HG02642 (cell line): ENCODE results near the gene CCDC184.
A peak's percentile ranks its signal among the peaks of the same experiment; 100 is the strongest.

Source experiments
- ATAC-seq: cut with Tn5 transposase; IDR thresholded peaks from one replicate; pipeline ENCODE4 v1.9.1; 2021; ENCODE audit warnings: mild to moderate bottlenecking; ENCODE audit not compliant: unreplicated experiment, poor library complexity

The CCDC184 gene

DNA sequence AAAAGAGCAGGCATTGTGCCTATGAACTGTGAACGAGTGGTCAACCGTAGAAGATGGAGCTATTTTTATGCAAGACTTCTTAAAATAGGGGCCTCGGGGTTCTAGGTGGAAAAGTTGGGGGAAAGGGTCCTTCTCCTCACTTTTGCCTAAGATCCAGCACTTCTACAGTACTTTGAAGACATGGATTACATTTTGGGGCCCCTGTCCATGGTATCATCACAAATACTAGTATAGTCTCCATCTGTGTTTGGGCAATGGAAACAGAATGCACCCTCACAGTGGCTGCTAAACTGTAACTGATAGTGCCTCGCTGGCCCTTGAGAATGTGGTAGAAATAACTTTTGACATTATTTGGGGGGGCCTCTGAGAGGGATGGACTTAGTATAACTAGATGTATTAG, 5.5 kb upstream of the CCDC184 start:
- no peak for ATAC-seq

DNA sequence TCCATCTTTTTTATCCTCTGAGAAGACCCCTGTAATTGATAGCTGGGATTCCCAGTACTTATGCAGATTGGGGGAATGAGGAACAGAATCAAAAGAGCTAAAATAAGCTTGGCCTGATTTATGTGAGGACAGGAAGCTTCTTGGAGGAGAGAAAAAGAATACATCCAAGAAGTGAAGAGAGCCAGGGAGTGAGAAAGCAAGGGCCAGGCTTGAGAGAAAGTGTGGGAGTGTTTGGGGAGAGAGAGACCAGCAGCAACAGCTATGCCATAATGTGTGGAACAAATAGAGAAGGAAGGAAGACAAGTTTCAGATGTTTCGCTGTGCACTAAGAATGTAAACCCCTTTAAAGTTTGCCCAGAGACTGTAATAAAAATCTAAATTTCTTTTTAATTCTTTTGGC, 4.0 kb upstream of the CCDC184 start:
- no peak for ATAC-seq

DNA sequence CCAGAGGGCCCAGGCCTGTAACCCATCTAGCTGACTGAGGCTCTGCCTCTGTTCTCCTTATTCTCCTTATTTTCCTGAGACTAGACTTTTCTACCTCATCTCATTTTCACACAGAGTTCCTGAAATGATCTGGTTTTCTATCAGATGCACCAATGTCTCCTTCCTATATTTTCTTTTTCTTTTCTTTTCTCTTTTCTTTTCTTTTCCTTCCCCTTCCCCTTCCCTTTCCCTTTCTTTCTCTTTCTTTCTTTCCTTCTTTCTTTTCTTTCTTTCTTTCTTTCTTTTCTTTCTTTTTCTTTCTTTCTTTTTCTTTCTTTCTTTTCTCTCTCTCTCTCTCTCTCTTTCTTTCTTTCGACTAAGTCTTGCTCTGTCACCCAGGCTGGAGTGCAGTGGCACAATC, 3.0 kb upstream of the CCDC184 start:
- no peak for ATAC-seq

DNA sequence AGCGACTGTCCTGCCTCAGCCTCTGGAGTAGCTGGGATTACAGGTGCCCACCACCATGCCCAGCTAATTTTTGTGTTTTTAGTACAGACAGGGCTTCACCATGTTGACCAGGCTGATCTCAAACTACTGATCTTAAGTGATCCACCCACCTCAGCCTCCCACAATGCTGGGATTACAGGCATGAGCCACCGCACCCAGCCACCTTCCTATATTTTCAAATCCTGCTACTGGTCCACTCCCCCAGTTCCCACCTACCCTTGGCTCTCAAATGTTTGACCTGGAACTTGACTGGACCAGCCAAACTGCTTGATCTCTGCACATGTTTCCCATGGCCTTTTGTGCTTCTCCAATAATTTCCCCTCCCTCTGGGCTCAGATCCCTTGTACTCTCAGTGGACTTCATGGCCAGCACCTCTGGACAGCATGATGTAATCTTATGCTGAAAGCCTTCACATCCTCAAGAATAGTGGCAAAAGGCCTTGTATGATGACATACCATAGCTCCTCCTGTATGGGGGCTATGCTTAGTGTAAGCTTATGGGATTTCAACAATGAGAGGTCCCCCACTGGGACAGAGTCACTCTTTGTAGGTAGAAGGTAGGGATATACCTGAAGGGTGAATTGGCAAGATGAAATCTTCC, 2.5 kb upstream of the CCDC184 start:
- ATAC-seq = no peak

DNA sequence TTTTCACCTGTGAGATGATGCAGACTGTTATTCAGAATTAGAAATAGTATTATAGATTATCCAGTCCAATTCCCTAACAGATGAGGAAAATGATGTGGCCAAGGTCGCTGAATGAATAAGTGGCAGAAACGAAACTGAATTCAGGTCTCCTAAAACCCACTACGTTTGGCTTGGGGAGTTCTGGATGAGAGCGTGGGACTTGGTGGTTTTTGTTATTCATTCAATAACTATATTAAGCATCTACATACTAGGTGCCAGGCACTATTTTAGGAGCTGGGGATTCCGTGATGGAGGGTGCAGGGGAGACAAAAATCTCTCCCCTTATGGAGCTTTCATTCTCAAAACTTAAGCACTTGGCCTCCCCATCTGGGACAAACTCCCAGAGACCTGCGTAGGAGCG, 813 bp upstream of the CCDC184 start:
- ATAC-seq = peak; percentile 4

DNA sequence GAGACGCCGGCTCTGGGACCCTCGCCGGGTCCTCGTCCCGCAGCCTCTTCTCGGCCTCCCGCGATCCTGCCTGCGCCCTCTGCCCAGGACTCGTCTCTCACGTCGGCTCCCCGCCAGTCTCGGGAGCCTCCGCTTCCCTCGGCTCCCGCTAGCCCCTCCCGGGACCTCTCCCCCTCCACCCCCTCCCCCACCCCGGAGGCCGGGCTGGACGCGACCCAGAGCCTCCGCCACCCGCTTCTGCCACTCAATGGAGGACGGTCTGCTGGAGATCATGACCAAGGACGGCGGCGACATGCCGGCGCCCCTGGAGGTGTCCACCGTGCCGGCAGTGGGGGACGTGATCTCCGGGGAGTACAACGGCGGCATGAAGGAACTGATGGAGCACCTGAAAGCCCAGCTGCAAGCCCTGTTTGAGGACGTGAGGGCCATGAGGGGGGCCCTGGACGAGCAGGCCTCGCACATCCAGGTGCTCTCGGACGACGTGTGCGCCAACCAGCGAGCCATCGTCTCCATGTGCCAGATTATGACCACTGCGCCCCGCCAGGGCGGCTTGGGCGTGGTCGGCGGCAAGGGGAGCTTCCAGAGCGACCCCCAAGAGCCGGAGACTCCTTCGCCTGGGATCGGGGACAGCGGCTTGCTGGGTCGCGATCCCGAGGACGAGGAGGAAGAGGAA, 568 bp downstream of the CCDC184 start:
- peak; percentile 2 for ATAC-seq

DNA sequence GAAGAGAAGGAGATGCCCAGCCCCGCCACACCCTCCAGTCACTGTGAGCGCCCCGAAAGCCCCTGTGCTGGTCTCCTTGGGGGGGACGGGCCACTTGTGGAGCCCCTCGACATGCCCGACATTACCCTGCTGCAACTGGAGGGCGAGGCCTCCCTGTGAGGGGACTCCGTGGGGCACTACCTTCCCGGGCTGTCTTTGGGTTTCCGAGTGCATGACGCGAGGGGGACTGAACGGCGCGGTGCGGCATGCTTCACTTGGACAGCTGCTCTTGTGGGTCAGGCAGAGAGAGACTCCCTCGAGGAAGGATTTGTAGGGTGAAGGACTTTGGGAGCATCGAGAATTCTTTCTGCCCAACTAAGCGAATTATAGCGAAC, 1.1 kb downstream of the CCDC184 start:
- no peak for ATAC-seq

DNA sequence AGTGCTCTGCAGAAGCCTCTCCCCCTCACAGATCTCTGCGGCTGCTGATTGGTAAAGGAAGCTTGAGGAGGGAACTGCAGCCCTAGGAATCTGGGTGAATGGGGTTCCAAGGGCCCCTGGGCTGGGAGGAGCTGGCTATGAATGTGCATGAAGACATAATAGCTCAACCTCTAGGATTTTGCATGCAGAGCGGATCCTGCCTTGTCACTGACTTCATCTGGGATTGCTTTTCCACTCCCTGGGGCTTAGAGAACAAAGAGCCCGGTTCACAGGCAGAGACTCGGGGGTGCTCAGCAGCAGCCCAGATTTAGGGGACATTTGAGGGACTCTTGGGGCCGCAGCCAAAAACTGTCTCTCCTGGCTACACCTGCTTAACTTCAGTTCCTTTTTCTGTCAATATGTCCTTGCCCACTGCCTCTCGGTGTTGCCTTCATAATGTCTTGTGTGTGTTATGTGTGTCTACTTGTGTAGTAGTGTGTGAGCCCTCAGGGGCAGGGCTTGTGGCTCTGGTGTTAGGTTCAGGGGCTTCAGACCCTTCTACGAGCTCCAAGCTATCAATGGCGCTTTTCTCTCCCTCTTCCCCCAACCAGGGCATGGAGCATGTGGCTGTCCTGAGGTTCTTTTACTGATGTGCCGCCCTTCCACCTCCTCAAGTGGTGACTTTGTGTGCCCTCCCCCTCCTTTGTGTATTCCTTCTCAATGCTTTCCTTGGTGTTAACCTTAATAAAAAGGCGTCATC, 1.9 kb downstream of the CCDC184 start:
- no peak for ATAC-seq

DNA sequence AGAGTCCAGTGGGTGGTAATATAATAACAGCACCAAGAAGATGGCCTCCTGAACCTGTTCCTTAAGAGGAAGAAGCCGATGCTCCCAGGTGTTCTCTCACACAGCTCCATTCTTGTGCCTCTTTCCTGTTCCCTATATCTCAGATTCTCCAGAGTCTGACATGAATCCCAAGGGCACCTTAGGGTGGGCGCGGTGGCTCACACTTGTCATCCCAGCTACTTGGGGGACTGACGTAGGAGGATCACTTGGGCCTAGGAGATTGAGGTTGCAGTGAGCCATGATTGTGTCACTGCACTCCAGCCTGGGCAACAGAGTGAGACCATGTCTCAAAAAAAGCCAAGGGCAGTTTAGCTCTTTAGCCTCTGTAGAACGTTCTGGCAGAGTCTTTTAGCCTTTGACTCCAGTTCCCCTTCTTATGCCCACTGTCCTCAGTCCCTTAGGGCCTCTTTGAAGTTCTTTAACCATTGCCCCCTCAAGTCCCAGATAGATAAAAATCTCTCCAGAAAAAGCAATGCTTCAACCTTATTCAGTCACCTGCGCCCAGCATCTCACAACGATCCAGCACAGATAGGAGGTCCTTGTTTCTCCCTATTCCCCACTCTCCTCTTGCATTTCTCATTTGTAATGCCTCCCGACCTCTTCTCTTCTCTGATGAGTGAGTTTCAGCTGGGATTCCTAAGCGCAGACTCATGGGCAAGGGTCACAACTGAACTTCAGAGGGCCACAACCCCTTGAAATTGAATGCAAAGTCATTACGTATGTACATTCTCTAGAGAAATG, 4.7 kb downstream of the CCDC184 start:
- ATAC-seq = no peak

DNA sequence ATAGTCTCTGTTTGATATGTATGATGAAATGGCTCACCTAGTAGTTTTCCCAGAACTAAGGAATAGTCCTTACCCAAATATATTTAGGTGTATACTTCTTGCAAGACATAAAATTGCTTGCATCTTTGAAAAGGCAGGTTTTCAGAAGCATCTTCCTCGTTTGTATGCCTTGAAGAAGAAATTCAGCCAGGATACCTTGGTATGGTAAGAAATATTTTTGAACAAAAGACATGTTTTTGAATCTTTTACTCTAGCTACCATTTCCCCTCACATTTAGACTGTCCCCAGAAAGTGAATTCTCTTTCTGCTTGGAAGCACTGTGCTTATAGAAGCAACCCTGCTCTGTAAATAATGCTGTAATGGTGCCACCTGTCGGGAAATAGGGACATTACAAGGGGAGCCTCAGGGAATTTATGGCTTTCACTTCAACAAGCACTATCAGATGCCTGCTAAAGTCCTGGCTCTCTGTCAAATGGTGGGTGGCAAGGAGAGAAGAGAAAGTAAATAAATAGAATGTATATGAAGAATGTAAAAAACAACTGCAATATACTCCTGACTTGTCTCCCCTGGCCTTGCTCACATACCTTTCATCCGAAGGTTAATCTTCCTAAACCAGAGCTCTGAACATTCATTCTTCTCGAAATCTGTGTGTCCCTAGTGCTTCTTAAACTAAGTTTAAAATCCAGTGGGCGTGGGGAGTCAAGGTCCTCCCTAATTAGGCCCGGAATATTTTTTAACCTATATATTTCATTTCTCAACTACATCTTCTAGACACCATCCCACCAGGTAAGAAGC, 6.1 kb downstream of the CCDC184 start:
- ATAC-seq = no peak

DNA sequence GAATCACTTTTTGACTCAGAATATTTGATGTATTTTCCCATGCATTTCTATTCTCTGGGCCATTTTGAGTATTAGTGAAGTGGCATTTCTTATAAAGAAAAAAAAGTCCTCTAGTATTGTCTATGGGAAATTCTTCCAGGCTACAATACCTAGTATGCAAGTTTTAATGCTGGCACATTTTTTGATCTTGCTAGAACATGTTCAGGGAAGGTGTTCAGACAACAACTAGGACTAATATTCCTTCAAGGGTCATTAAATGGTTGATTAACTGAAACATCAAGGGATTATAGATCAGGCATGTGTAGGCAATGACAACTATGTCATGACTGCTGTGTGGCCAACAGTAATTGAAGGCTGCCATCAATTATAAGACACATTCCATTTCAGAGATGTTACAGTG, 7.7 kb downstream of the CCDC184 start:
- no peak for ATAC-seq

DNA sequence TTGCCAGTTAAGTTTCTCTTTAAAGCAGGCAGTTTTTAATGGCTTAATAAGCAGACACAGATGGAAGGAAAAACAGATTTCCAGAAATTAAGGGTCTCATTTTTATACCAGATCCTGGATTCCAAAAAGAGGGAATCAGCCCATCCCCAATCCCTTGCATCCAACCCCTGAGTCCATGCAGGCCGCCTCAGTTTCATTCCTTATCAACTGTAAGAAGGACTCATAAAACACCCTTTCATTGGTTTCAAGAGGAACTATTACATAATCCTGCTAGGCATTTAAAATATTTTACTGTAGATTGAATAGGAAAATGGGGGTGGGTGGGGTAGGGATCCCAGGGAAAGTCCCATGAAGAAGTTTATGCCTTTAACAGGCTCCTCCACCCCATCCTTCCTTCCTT, 9.4 kb downstream of the CCDC184 start:
- no peak for ATAC-seq

DNA sequence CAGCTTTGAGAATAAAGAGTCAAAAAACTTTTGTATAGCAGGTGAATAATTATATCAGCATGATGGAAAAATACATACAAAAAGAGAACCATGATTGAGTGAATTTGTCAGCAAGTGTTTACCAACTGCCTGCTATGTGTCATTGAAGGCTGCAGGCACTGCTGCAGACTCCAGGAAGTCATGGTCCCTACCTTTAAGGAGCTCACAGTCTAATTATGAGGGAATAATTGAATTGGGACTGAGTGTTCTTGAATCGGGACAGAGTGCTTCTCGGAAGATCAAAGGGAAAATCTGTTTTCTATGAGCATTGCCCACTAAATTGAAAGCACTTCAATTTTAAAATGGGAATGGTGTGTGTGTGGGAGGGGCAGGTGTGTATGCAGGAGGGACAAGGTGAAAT, 10.2 kb downstream of the CCDC184 start:
- ATAC-seq = no peak

DNA sequence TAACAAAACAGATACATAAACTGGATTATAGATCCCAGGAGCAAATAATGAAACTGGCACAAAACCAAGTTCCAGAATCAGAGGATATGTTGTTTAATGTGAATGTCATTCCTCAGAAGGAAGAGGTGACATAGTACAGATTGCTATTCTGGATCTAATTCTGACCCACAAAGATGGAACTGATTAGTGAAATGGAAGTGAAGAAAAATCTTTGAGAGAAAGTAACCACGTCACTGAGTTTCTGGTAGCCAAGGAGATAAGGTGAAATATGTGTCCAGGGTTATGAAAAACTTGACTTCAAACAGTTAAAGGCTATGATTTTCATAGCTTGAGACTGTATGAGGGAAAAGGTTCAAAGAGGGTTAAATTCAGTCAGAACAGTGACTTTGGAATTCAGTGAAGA, 11.4 kb downstream of the CCDC184 start:
- no peak for ATAC-seq

DNA sequence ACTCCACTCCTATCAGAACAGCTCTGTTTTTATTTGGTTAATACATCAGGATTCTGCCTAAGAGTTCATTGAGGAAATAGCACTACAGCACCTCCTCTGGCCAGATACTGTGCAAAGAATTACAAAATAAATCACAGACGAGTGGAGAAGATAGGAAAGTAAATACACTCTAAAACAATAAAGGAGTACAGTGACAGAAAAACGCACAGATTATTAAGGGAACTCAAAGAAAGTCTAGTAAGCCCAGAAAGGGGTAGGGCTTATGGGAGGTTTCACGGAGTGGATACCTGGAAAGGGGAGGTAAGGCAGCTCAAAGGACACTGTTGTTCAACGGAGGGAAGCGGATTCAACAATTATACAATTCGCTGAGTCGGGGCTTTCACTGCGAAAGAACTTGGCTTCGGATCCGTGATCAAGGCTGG, 14.1 kb downstream of the CCDC184 start:
- peak; percentile 10 for ATAC-seq

DNA sequence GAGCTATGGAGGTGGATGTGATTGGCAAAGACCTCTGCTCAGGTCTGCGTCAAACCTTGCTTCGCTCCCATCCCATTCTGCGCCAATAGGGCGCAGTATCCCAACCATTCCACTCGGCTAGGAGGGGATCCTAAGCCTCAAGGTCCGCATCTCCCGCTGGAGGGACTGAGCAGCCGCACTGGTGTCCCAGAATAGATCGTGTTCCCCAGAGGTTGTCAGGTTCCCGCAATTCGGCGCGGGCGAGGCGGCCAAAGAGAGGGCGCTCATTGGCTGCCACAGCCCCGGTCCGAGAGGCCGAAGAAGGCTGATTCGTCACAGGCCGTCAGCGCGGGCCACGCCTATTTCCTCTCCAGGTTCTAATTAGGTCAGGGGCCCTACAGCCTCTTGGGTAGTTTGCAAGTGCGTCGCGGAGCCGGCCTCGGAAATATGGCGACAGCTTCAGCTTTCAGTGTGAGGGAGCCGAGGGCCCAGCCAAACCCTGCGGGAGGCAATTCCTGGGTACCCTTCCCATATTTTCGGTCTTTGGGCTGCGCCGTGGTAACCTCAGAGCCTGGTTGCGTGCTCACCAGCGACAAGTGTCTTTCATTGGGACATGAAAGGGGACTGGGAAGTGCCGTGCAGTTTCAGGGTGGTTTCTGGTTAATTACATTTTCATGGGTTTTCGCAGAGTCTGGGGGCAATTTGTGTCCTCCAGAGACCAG, 14.7 kb downstream of the CCDC184 start:
- peak; percentile 100 for ATAC-seq

DNA sequence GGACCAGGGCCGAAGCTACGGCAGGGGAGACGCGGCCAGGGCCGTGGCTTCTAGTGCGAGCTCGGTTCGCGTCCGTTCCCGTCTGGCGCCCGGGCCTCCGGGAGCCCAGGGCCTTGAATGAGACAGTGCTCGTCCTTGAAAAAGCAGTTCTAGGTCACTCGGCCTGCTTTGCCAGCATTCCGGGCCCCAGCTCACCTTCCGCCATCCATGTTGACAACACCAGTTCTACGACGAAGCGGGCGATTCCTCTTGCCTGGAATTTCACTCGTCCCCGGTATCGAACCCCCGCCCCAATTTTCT, 15.2 kb downstream of the CCDC184 start:
- peak; percentile 17 for ATAC-seq

DNA sequence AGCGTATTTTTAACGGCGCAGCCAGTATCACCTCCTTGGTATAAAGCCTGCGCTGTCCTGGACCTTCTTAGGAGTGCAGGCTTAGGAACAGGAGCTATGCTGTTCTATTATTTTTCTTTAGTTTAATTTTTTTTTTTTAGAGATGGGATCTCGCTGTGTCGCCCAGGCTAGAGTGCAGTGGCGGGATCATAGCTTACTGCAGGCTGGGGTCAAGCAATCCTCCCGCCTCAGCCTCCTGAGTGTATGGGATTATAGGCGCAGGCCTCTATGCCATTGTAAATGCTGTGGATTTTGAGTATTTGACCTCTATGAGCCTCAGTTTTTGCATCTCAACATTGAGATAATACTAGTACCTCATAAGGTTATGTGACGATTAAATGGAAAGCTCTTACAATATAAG, 15.5 kb downstream of the CCDC184 start:
- ATAC-seq = no peak

DNA sequence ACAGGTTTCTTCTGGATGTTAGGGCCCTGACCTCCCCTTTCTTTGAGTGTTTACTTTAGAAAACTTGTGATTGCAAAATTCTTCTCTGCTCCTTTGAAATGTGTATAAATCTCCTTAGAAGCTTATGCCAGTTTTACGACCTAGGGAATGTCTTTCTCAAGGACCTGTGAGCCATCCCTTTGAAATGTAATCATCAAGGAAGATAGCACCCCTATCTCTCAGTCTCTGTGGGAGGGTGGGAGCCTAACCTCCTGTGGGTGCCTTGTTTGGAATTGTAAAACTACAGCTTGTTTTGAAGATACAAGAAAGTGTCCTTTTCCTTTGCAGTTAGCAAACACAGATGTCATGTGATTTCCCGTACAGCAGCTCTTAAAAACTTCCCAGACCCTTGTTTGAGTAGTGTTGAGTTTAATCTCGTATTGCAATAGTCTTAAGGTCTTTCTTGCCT, 16.4 kb downstream of the CCDC184 start:
- ATAC-seq = no peak

DNA sequence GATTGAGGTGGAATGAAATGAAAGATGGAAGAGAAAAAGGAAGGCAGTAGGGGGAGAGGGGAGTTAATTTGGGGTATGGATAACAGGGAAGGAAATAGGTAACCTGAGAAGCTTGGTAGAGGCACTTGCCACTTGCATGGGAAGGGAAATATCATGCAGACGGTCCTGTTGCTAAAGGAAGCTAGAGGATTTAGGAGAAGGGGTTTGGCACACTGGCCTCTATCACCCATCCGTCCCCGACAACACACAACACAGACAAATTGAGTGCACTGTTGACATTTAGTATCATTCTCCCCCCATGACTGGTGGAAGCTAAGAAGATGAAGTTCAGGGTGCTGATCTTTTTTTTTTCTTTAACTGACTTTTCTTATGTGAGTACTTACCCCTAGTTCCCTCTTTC, 17.6 kb downstream of the CCDC184 start:
- no peak for ATAC-seq
